Upper lobe of left lung (tissue), 6 donors: ENCODE data around the gene GARS1. TPM values are rescaled to one million over a fixed set of nuclear protein-coding genes. Genes with fewer than 3 reads are reported as not detected.

Source experiments
- ATAC-seq, 2 donors: fragments of 200-7000 bp; cut with Tn5 transposase; one replicate each; pipeline ENCODE4 v1.9.1; 2022; ENCODE audit warnings: mild to moderate bottlenecking in 2 of 2, moderate library complexity in 2 of 2; ENCODE audit not compliant: low FRiP score in 2 of 2
- DNase-seq, 2 donors: peaks; one replicate each; pipeline ENCODE4 v3.0.0-alpha.2; 2019 to 2020
- H3K27ac ChIP-seq, 4 donors: fragments of 200-600 bp; sonication (generic); one replicate each; pipeline ENCODE4 v1.5.1; 2016 to 2019
- H3K27me3 ChIP-seq, 4 donors: fragments of 200-600 bp; sonication (generic); one replicate each; pipeline ENCODE4 v1.5.1; 2017 to 2019
- H3K36me3 ChIP-seq, 4 donors: fragments of 200-600 bp; sonication (generic); one replicate each; pipeline ENCODE4 v1.5.1; 2016 to 2019
- H3K4me1 ChIP-seq, 4 donors: fragments of 200-600 bp; sonication (generic); one replicate each; pipeline ENCODE4 v1.5.1; 2018 to 2019
- H3K4me3 ChIP-seq, 4 donors: fragments of 200-600 bp; sonication (generic); one replicate each; pipeline ENCODE4 v1.5.1; 2017 to 2019; ENCODE audit warnings: mild to moderate bottlenecking in 2 of 4, moderate library complexity in 1 of 4
- H3K9me3 ChIP-seq, 4 donors: fragments of 200-600 bp; sonication (generic); one replicate each; pipeline ENCODE4 v1.5.1; 2018 to 2019
- CTCF ChIP-seq, 6 experiments: fragments of 450-650 bp in 4 of 6; fragments of 200-600 bp in 2 of 6; sonication (generic) in 2 of 6; IDR thresholded peaks; one replicate each; pipeline ENCODE4 v1.5.1; 2016 to 2019; ENCODE audit warnings: antibody characterized with exemption in 6 of 6
- EP300 ChIP-seq, 4 donors: sonication (generic); formaldehyde crosslinking; IDR thresholded peaks; one replicate each; pipeline ENCODE4 v1.5.1; 2017; ENCODE audit warnings: antibody characterized with exemption in 4 of 4, control low read depth in 2 of 4
- POLR2A ChIP-seq, 4 donors: fragments of 450-650 bp; IDR thresholded peaks; one replicate each; pipeline ENCODE4 v1.5.1; 2016 to 2017; ENCODE audit warnings: antibody characterized with exemption in 4 of 4, mild to moderate bottlenecking in 2 of 4
- POLR2AphosphoS5 ChIP-seq, 2 donors: sonication (generic); formaldehyde crosslinking; IDR thresholded peaks; one replicate each; pipeline ENCODE4 v1.5.1; 2017; ENCODE audit warnings: antibody characterized with exemption in 2 of 2
- WGBS, 2 donors: methylation state at CpG; one replicate each; pipeline ENCODE4 v1.1.5; 2017 to 2018; 5-methylcytosine and 5-hydroxymethylcytosine counted together
- total RNA-seq, 6 donors: library from RNA; depleted of rRNA in 4 of 6; stranded (reverse); fragments of >200 nt in 4 of 6; gene quantifications; one replicate each; pipeline versions ENCODE4 v1.1.0 to v1.2.1, GENCODE V29; 2016 to 2021
- donor health status: DM: no; HTN: no; CAD: no; lungs with moderate emphysema.
- donor health status: DM: no; HTN: yes; CAD: no; lungs with severe emphysema.

GARS1 gene
- total RNA-seq, 6 donors from 2014 or later = 59.5 to 107 (median 81.6) TPM

GRCh38 chr7:30660331-30661255, 65.9 kb downstream of the GARS1 start:
- WGBS, 2 donors = 83 to 86% methylated on average over 12 to 16 of the region's 16 CpGs
- no peak overlapping the region for H3K27ac ChIP-seq

GRCh38 chr7:30661926-30662325, 67.2 kb downstream of the GARS1 start:
- H3K36me3 ChIP-seq = no peaks in the 10 kb centered on the region
- H3K27me3 ChIP-seq = no peaks in the 10 kb centered on the region
- WGBS, 2 donors = 87 to 90% methylated on average over 6 of the region's 6 CpGs
- no peak overlapping the region for H3K4me3 ChIP-seq
- DNase-seq (no peak), ATAC-seq (no peak)
- H3K27ac ChIP-seq = no peak overlapping the region
- TF ChIP-seq POLR2AphosphoS5 (IDR thresholded peaks at IDR 0.05) = no peak
- TF ChIP-seq CTCF (IDR thresholded peaks at IDR 0.05) = no peak
- no peak for TF ChIP-seq POLR2A (IDR thresholded peaks at IDR 0.05)
- TF ChIP-seq EP300 (IDR thresholded peaks at IDR 0.05) = no peak
- H3K9me3 ChIP-seq = no peaks in the 10 kb centered on the region
- H3K4me1 ChIP-seq = no peaks in the 10 kb centered on the region

More at GRCh38 chr7:30660331-30661255, 65.9 kb downstream of the GARS1 start:
- Histone ChIP-seq H3K27me3 (no peaks in the 10 kb centered on the region), H3K4me1 (no peaks in the 10 kb centered on the region), H3K36me3 (no peaks in the 10 kb centered on the region), H3K9me3 (no peaks in the 10 kb centered on the region), H3K4me3 (no peak overlapping the region)
- TF ChIP-seq CTCF (IDR thresholded peaks at IDR 0.05) = no peak
- no peak for ATAC-seq
- DNase-seq = no peak

- H3K4me3 ChIP-seq = no peak overlapping the region
- H3K9me3 ChIP-seq = no peaks in the 10 kb centered on the region
- no peak overlapping the region for H3K27ac ChIP-seq
- H3K36me3 ChIP-seq = no peaks in the 10 kb centered on the region
- DNase-seq = no peak
- 88% methylated on average over 6 to 9 of the region's 9 CpGs for WGBS, 2 donors
- no peaks in the 10 kb centered on the region for H3K4me1 ChIP-seq
- H3K27me3 ChIP-seq = no peaks in the 10 kb centered on the region
- ATAC-seq = no peak
- no peak for TF ChIP-seq POLR2A (IDR thresholded peaks at IDR 0.05)
- TF ChIP-seq POLR2AphosphoS5 (IDR thresholded peaks at IDR 0.05) = no peak
- TF ChIP-seq EP300 (IDR thresholded peaks at IDR 0.05) = no peak
- no peak for TF ChIP-seq CTCF (IDR thresholded peaks at IDR 0.05)
Measured at GRCh38 chr7:30662431-30662939, 67.8 kb downstream of the GARS1 start.

GRCh38 chr7:30663414-30663813, 68.7 kb downstream of the GARS1 start:
- TF ChIP-seq CTCF (IDR thresholded peaks at IDR 0.05) = no peak
- no peak for TF ChIP-seq EP300 (IDR thresholded peaks at IDR 0.05)
- no peak for TF ChIP-seq POLR2A (IDR thresholded peaks at IDR 0.05)
- TF ChIP-seq POLR2AphosphoS5 (IDR thresholded peaks at IDR 0.05) = no peak
- no peaks in the 10 kb centered on the region for H3K27me3 ChIP-seq
- no peaks in the 10 kb centered on the region for H3K36me3 ChIP-seq
- no peak for DNase-seq
- ATAC-seq = no peak
- H3K4me1 ChIP-seq = no peaks in the 10 kb centered on the region
- H3K27ac ChIP-seq = no peak overlapping the region
- WGBS, 2 donors = 69 to 83% methylated on average over 4 of the region's 4 CpGs
- no peak overlapping the region for H3K4me3 ChIP-seq
- no peaks in the 10 kb centered on the region for H3K9me3 ChIP-seq
